GM12878 (cell line): ENCODE data around the gene LYVE1. TPM values are rescaled to one million over a fixed set of nuclear protein-coding genes. Genes with fewer than 3 reads are reported as not detected.

Source experiments
- BHLHE40 ChIP-seq, 2 experiments: fragments of 450-650 bp in 1 of 2; IDR thresholded peaks; 2 replicates each; pipeline ENCODE4 v1.6.1; 2011 to 2017; ENCODE audit warnings: low read depth in 2 of 2, borderline replicate concordance in 1 of 2, improper control_type of control experiment in 1 of 2, low read length in 1 of 2, mild to moderate bottlenecking in 1 of 2
- ETV6 ChIP-seq, 2 experiments: fragments of 450-650 bp in 1 of 2; IDR thresholded peaks in 1 of 2; conservative IDR thresholded peaks in 1 of 2; 2 replicates each; pipeline ENCODE4 v1.6.1; 2014; ENCODE audit warnings: antibody characterized with exemption in 1 of 2, borderline replicate concordance in 1 of 2, low read depth in 1 of 2, mild to moderate bottlenecking in 1 of 2, moderate library complexity in 1 of 2
- IKZF2 ChIP-seq, 2 experiments: fragments of 450-650 bp; IDR thresholded peaks; 2 replicates each; pipeline ENCODE4 v1.6.1; 2017; ENCODE audit warnings: mild to moderate bottlenecking in 2 of 2, moderate library complexity in 2 of 2
- MXI1 ChIP-seq: fragments of 150-350 bp; IDR thresholded peaks from 2 replicates; pipeline ENCODE4 v1.6.1; 2011; ENCODE audit warnings: low read depth, mild to moderate bottlenecking, inconsistent platforms, low read length, improper control_type of control experiment
- NBN ChIP-seq: fragments of 450-650 bp; IDR thresholded peaks from 2 replicates; pipeline ENCODE4 v1.6.1; 2016
- NFYA ChIP-seq: IDR thresholded peaks from 2 replicates; pipeline ENCODE4 v1.6.1; 2011; ENCODE audit warnings: low read depth, mild to moderate bottlenecking, low read length, improper control_type of control experiment, borderline replicate concordance
- NR2C2 ChIP-seq: IDR thresholded peaks from 2 replicates; pipeline ENCODE4 v1.6.1; 2011; ENCODE audit warnings: borderline replicate concordance, low read depth; ENCODE audit not compliant: control insufficient read depth, insufficient read length
- PAX5 ChIP-seq: IDR thresholded peaks from 2 replicates; pipeline ENCODE4 v1.6.1; 2011; ENCODE audit warnings: low read depth, low read length, borderline replicate concordance
- POLR2AphosphoS5 ChIP-seq: IDR thresholded peaks from 2 replicates; pipeline ENCODE4 v1.6.1; 2011; ENCODE audit warnings: mild to moderate bottlenecking, low read length, inconsistent platforms
- POU2F2 ChIP-seq: IDR thresholded peaks from 3 replicates; pipeline ENCODE4 v1.6.1; 2011; ENCODE audit warnings: low read depth, mild to moderate bottlenecking, low read length, borderline replicate concordance
- RBBP5 ChIP-seq: fragments of 200-600 bp; sonication (generic); conservative IDR thresholded peaks from 2 replicates; pipeline ENCODE4 v1.6.1; 2016
- RELA ChIP-seq: fragments of 450-650 bp; IDR thresholded peaks from 2 replicates; pipeline ENCODE4 v1.8.0; 2014; ENCODE audit warnings: borderline replicate concordance; ENCODE audit not compliant: partially characterized antibody
- RFX5 ChIP-seq: IDR thresholded peaks from 2 replicates; pipeline ENCODE4 v1.6.1; 2011; ENCODE audit warnings: low read depth, low read length, improper control_type of control experiment
- SMAD1 ChIP-seq: fragments of 450-650 bp; IDR thresholded peaks from 2 replicates; pipeline ENCODE4 v1.6.1; 2018; ENCODE audit warnings: mild to moderate bottlenecking, low read depth; ENCODE audit not compliant: partially characterized antibody
- SREBF2 ChIP-seq: IDR thresholded peaks from 2 replicates; pipeline ENCODE4 v1.6.1; 2012; ENCODE audit warnings: mild to moderate bottlenecking, low read length
- TCF12 ChIP-seq: IDR thresholded peaks from 2 replicates; pipeline ENCODE4 v1.6.1; 2011; ENCODE audit warnings: low read depth, mild to moderate bottlenecking, low read length
- YY1 ChIP-seq: IDR thresholded peaks from 2 replicates; pipeline ENCODE4 v1.6.1; 2011; ENCODE audit warnings: low read depth, mild to moderate bottlenecking, low read length
- ZNF217 ChIP-seq: fragments of 450-650 bp; IDR thresholded peaks from 2 replicates; pipeline ENCODE4 v1.6.1; 2017; ENCODE audit warnings: antibody characterized with exemption, mild to moderate bottlenecking
- ZNF274 ChIP-seq: IDR thresholded peaks from one replicate; pipeline ENCODE4 v1.8.0; 2011; ENCODE audit not compliant: insufficient read length, insufficient read depth
- polyA plus RNA-seq, 11 experiments: library from polyadenylated mRNA; depleted of rRNA in 4 of 11; unstranded in 6 of 11; stranded (reverse) in 5 of 11; fragments of >200 nt; fragmentation: Nextera tagmentation in 4 of 11; fragmentation: Illumina TruSeq in 1 of 11; extraction: Ambion mirVana in 4 of 11; extraction: Trizol in 1 of 11; gene quantifications; 1 replicate in 1 of 11; 2 replicates in 10 of 11; pipeline versions ENCODE4 v1.2.1 to v1.2.3, GENCODE V29; 2011 to 2016; ENCODE audit warnings: inconsistent platforms in 2 of 11, missing spikeins in 2 of 11, low read depth in 1 of 11
- total RNA-seq, 4 experiments: library from RNA; depleted of rRNA in 3 of 4; stranded (reverse); fragments of >200 nt in 3 of 4; fragmentation: Illumina TruSeq in 1 of 4; extraction: Trizol in 1 of 4; gene quantifications; 2 replicates each; pipeline versions ENCODE4 v1.2.1 to v1.2.3, GENCODE V29; 2013 to 2021
- TF ChIP-seq, protein P1 (sequence below): fragments of 450-650 bp; IDR thresholded peaks from 2 replicates; pipeline ENCODE4 v1.6.1; 2017; ENCODE audit warnings: mild to moderate bottlenecking
- TF ChIP-seq, protein P2 (sequence below): IDR thresholded peaks from 2 replicates; pipeline ENCODE4 v1.6.1; 2012; ENCODE audit warnings: low read length, inconsistent platforms
- TF ChIP-seq, protein P3 (sequence below): fragments of 450-650 bp; IDR thresholded peaks from 2 replicates; pipeline ENCODE4 v1.6.1; 2017; ENCODE audit warnings: low read depth, mild to moderate bottlenecking, moderate library complexity
- TF ChIP-seq, protein P4 (sequence below): IDR thresholded peaks from 2 replicates; pipeline ENCODE4 v1.6.1; 2012; ENCODE audit warnings: low read depth, low read length, improper control_type of control experiment
- TF ChIP-seq, protein P5 (sequence below): fragments of 450-650 bp; IDR thresholded peaks from 2 replicates; pipeline ENCODE4 v1.6.1; 2018; ENCODE audit warnings: borderline replicate concordance, mild to moderate bottlenecking; ENCODE audit not compliant: partially characterized antibody

The LYVE1 gene
- total and polyA plus RNA-seq, 10 of the 15 experiments (the other 5 are each of a cell fraction or from before 2014, with no cell fraction given) = 0.15 TPM; not detected in 9

DNA sequence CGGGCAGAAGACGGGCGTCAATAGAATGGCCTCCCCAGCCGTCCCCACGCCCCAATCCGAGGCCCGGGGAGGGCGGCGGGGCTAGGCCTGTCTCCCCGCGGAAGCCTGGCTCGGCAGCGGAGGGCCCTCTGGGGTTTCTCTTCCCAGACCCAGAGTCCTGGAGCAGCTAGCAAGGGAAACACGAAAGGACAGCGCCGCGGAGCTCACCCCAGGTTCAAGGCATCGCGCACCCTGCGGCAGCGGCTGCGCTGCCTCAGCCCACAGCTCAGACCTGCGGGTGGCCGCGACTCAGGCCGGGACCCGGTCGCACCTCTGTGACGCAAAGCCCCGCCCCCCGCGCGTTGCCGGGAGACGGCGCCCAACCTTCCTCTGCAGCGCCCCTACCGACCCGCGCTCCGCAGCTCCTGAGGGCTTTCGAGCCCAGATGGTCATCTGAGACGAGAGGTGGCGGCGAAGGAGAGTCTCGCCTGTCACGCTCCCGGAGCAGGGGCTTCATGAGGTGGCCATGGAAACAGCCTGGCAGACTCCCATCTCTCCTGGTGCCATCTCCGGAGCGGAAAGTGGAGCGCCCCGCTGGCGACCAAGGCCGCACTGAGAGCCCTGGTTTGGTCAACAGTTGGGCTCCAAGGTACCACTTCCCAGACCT is 27.4 kb downstream of the LYVE1 start, which contains the start of gene RNF141 (continued):
- no peak for TF ChIP-seq PAX5
- TF ChIP-seq SREBF2 = no peak
- TF ChIP-seq NFYA = no peak
- peak; percentile 24 to 61; a peak in 2 of 4 replicates for TF ChIP-seq BHLHE40 (IDR thresholded peaks at IDR 0.05; ENCODE audit: borderline replicate concordance in 1 of 2, low read depth in 2 of 2, low read length in 1 of 2)
- TF ChIP-seq YY1 = no peak
- peak; percentile 97 for TF ChIP-seq MXI1
- no peak for TF ChIP-seq ZNF217
- no peak for TF ChIP-seq ZNF274
- TF ChIP-seq, protein P1, sequence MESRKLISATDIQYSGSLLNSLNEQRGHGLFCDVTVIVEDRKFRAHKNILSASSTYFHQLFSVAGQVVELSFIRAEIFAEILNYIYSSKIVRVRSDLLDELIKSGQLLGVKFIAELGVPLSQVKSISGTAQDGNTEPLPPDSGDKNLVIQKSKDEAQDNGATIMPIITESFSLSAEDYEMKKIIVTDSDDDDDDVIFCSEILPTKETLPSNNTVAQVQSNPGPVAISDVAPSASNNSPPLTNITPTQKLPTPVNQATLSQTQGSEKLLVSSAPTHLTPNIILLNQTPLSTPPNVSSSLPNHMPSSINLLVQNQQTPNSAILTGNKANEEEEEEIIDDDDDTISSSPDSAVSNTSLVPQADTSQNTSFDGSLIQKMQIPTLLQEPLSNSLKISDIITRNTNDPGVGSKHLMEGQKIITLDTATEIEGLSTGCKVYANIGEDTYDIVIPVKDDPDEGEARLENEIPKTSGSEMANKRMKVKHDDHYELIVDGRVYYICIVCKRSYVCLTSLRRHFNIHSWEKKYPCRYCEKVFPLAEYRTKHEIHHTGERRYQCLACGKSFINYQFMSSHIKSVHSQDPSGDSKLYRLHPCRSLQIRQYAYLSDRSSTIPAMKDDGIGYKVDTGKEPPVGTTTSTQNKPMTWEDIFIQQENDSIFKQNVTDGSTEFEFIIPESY = no peak
- TF ChIP-seq, protein P2, sequence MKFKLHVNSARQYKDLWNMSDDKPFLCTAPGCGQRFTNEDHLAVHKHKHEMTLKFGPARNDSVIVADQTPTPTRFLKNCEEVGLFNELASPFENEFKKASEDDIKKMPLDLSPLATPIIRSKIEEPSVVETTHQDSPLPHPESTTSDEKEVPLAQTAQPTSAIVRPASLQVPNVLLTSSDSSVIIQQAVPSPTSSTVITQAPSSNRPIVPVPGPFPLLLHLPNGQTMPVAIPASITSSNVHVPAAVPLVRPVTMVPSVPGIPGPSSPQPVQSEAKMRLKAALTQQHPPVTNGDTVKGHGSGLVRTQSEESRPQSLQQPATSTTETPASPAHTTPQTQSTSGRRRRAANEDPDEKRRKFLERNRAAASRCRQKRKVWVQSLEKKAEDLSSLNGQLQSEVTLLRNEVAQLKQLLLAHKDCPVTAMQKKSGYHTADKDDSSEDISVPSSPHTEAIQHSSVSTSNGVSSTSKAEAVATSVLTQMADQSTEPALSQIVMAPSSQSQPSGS = no peak
- TF ChIP-seq NR2C2 = no peak
- no peak for TF ChIP-seq SMAD1
- TF ChIP-seq RELA = peak; percentile 50
- no peak for TF ChIP-seq IKZF2 (IDR thresholded peaks at IDR 0.05)
- TF ChIP-seq RBBP5 = no peak
- TF ChIP-seq, protein P3, sequence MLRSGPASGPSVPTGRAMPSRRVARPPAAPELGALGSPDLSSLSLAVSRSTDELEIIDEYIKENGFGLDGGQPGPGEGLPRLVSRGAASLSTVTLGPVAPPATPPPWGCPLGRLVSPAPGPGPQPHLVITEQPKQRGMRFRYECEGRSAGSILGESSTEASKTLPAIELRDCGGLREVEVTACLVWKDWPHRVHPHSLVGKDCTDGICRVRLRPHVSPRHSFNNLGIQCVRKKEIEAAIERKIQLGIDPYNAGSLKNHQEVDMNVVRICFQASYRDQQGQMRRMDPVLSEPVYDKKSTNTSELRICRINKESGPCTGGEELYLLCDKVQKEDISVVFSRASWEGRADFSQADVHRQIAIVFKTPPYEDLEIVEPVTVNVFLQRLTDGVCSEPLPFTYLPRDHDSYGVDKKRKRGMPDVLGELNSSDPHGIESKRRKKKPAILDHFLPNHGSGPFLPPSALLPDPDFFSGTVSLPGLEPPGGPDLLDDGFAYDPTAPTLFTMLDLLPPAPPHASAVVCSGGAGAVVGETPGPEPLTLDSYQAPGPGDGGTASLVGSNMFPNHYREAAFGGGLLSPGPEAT = peak; percentile 81
- no peak; the same call in 1 of the 2 replicates for TF ChIP-seq TCF12
- peak; percentile 87 for TF ChIP-seq NBN
- TF ChIP-seq, protein P4, sequence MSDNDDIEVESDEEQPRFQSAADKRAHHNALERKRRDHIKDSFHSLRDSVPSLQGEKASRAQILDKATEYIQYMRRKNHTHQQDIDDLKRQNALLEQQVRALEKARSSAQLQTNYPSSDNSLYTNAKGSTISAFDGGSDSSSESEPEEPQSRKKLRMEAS = peak; percentile 50; the same call in 1 of the 2 replicates
- TF ChIP-seq, protein P5, sequence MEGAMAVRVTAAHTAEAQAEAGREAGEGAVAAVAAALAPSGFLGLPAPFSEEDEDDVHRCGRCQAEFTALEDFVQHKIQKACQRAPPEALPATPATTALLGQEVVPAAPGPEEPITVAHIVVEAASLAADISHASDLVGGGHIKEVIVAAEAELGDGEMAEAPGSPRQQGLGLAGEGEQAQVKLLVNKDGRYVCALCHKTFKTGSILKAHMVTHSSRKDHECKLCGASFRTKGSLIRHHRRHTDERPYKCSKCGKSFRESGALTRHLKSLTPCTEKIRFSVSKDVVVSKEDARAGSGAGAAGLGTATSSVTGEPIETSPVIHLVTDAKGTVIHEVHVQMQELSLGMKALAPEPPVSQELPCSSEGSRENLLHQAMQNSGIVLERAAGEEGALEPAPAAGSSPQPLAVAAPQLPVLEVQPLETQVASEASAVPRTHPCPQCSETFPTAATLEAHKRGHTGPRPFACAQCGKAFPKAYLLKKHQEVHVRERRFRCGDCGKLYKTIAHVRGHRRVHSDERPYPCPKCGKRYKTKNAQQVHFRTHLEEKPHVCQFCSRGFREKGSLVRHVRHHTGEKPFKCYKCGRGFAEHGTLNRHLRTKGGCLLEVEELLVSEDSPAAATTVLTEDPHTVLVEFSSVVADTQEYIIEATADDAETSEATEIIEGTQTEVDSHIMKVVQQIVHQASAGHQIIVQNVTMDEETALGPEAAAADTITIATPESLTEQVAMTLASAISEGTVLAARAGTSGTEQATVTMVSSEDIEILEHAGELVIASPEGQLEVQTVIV = no peak
- TF ChIP-seq RFX5 = no peak
- TF ChIP-seq ETV6 (conservative IDR thresholded peaks at IDR 0.05 in 1 of 2, IDR thresholded peaks at IDR 0.05 in 1 of 2; ENCODE audit: borderline replicate concordance in 1 of 2, low read depth in 1 of 2) = no peak
- peak; percentile 84 for TF ChIP-seq POLR2AphosphoS5
- TF ChIP-seq POU2F2 = peak; percentile 39; the same call in 1 of the 3 replicates
